GM19099 (cell line): Measurements from ENCODE around the gene KLF6.

Source experiments
- POLR2A ChIP-seq: IDR thresholded peaks from 3 replicates; pipeline ENCODE4 v1.6.1; 2011; ENCODE audit warnings: low read depth; ENCODE audit not compliant: insufficient read length; ENCODE audit errors: extremely low read depth

Gene KLF6

DNA sequence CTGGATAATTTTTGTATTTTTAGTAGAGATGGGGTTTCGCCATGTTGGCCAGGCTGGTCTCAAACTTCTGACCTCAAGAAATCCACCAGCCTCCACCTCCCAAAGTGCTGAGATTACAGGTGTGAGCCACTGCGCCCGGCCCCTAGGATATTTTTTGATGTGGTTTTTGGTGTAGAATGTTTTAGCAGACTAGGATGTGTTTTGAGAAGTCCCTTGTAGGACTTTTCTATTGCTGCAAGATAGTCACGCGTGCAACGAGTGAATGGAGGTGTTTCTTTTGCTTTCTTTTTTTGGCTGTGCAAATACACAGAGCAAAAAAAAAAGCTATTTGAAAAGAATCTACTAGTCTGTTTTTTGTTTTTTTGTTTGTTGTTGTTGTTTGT lies 29.8 kb upstream of the KLF6 start:
- TF ChIP-seq POLR2A = no peak

DNA sequence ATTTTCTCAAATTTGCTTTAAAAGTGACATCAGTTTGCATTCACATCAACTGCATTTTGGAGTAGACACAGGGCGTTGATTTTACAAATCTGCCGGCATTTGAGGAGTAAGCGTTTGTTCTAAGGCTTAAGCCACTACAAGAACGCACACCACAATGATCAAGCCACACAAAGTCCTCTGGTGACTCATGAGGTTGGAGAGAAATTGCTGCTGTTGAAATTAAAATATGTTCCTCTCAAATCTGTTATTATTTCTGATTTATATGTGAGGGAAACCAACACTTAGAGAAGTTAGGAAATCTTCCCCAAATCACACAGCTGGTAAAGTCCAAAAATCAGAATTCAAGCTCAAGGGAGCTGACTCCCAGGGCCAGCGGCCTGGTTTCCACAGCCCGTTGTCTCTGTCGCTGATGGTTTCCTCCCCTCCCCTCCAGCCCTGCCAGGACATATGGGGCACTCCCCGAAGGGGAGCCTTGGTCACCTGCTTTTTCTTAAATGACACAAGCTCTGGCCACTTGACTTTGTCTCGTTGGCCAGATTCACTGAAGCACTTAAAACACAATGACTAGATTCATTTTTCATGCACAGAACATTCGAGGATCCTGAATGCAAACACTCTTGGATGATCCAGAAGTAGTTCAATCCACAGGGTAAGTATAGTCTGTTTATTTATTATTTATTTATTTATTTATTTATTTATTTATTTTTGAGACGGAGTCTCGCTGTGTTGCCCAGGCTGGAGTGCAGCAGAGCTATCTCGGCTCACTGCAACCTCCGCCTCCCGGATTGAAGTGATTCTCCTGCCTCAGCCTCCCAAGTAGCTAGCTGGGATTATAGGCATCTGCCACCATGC lies 29.2 kb upstream of the KLF6 start:
- no peak for TF ChIP-seq POLR2A

DNA sequence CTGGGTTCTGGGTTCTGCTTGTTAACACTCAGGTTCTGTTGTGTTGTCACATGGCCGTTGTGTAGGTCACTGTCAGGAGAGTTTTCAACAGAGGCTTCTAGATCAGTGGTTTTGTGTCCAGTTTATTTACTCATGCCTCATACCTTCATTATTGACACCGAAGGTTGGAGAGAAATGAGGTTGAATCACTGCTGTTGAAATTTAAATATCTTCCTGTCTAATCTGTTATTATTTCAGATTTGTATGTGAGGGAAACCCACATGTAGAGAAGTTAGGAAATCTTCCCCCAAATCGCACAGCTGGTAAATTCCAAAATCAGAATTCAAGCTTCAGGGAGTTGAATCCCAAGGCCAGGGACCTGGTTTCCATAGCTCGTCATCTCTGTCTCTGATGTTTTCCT lies 28.3 kb upstream of the KLF6 start:
- no peak for TF ChIP-seq POLR2A

DNA sequence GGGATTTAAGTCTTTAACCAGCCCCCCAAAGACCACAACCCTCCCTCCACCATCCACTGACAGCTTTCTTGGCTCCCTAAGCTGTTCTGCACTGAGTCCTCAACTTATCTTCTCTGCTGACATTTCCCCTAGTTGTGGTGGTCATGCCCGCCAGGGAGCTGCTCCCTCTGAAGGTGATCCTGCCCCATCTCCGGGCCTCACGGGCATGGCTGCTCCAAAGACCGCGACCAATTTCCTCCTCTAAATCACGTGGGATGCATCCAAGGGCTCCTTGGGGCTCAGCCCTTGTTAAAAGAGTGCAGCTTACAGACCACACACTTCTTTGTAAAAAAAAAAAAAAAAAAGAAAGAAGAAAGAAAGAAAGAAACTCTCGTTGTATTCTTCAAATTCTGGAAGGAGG lies 27.1 kb upstream of the KLF6 start:
- TF ChIP-seq POLR2A = no peak

DNA sequence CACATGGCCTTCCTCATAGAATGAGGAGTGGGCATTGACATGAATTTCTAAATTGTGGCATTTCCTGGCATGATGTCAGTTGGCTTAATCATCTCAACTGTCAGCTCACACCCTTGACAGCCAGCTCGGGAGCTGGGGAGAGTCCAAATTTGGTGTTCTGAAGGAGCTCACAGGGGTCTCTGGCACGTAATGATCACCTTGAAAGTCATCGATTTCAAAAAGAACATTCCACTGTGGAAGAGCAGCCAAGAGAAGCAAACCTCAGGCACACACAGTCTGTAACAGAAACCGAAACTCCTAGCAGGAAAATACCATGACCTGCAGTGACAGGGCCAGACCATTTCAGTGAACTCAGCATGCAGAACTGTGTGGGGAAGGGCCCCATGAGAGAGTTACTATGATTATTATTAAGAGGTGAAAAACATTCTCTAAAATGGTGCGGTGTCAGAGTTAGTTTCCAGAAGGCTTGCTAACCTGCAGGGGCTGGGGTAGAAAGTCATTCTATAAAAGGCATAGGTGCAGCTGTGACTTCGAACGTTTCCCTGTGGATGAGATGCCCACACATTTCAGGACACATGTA lies 26.4 kb upstream of the KLF6 start:
- TF ChIP-seq POLR2A = no peak

DNA sequence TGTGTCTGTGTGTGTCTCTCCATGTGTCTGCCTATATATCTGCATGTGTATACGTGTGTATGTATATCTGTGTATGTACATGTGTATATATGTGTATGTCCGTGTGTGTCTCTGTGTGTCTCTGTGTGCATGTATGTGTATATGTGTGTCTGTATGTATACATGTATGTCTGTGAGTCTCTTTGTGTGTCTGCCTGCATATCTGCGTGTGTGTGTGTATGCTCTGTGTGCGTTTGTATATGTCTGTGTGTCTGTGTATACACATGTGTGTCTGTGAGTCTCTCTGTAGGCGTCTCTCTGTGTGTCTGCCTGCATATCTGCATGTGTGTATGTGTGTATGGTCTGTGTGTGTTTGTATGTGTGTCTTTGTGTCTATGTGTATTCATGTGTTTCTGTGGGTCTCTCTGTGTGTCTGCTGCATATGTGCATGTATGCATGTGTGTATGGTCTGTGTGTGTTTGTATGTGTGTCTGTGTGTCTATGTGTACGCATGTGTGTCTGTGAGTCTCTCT lies 23.7 kb upstream of the KLF6 start:
- no peak for TF ChIP-seq POLR2A

DNA sequence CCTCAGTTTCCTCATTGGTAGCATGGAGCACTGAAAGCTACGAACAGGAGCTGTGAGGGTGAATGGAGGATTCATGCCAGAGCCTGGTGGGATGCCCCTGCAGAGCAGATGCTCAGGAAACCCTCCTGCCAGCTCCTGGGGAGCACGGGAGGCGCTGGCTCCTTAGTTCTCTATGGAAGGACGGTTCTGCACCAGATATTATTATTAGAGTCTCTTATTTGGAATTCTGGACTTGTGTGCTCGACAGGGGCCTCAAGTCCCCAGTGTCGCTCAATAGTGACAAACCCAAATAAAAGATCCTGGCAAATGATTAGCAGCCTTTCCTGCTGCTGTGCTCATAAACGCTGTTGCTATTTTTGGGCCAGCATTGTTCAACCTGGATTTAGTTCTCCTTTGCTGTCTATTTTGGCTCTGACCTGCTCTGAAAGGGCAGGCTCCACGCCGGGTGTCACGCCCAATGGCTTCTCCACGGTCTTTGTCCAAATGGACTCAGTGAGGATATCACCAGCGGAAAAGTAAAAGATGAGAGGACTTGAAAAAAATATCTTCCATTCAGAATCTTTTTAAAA lies 23.0 kb upstream of the KLF6 start:
- TF ChIP-seq POLR2A = no peak

DNA sequence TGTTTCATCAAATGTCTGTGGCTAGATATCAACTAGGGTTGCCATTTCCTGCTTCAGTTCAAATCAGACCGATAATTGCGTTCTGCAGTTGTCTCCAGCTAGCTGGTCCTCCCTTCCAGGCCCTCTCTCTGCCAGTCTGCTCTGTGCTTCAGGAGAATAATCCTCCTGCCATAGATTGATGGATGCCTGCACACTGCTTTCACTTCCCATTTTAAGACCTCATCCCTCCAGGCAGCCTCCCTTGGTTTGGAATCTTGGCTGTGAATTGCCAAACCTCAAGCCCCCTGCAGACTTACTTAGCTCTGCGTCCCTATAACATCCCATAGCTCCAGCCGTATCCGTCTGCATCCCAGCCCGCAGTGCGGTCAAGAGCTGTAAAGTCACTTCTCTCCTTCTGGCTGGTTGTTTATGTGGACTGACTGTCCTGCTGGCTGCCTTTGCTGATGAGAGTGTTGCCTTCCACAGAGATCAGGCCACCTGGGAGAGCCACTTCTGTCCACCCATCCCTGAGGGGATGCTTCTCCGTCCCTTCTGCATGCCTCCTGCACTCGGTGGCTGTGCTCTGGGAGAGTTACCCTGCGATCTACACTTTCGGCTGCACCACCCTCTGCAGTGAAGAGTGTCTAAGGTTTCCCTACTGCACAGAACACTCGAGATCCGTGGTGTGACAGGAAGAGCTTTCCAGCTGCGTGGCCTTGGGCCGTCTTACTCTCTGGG lies 22.4 kb upstream of the KLF6 start:
- no peak for TF ChIP-seq POLR2A

DNA sequence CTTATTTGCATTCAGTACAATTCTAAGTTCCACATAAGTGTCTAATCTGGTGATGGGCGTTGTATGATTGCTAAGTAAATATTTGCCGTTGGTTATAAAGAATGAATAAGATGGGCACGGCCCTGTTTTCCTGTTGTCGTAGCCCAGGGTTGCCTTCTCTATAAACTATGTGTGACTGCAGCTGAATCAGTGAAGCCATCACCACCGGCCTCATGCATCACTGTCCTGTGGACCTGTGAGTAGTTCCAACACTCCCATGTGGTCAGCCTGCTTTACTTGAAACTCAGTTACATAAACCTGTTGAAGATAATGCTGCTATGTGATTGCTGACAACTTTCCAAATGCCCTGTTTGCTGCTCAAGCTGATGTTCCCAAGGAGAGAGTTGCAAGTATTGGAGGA lies 21.6 kb upstream of the KLF6 start:
- no peak for TF ChIP-seq POLR2A

DNA sequence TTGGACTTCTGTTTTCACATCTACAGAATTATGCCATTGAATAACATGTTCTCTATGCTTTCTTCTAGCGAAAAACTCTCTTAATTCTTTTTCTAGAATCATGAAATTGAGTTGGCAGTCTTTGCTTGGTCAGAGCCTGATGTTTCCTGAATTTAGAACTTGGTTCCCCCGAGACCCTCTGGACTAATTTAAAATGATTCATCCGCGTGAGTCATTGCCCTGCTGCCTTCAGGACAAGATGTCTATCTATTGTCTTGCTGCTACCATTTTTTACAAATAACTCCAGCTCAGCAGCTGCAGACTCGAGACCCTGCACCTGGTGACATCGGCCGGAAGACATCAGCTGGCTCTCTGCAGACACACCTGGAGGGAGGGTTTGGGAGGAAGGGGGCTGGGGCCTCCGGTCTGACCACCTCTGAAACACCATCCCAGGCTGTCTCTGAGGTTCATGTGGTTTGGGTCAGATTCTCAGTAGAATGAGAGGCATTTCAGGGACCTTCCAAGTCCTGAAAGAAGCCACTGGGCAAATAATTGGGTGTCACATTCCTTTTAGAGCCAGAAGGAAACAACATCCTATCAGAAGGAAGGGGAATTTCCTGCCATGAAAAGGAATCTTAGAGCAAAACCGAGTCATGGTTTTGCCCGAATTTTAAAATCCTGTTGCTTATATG lies 20.9 kb upstream of the KLF6 start:
- no peak for TF ChIP-seq POLR2A

DNA sequence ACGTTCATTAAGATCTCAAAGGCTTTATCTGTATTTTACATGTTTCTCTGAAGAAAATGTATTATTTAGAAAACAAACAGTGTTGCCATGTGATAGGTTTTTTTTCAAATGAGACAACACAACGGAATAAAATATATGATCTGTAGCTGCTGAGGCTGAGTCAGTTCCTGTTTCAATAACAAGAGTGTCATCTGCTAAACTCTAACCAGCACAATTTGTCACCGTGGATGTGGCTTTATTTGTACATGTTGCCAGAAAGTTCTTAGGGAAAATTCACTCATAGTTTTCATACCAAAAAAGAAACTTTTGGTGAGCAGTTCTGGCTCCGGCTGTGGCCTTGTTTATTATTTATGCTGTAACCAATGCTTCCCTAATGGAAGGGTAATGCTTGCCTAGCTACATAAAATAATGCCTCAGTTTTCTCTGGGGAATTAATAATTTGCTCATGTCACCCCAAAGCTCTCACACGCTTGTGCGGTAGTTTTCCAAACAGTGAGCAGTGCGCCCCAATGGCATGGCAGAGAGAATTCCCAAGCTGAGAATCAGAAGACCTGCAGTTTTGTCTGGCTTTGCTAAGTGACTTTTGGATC lies 20.3 kb upstream of the KLF6 start:
- no peak for TF ChIP-seq POLR2A

DNA sequence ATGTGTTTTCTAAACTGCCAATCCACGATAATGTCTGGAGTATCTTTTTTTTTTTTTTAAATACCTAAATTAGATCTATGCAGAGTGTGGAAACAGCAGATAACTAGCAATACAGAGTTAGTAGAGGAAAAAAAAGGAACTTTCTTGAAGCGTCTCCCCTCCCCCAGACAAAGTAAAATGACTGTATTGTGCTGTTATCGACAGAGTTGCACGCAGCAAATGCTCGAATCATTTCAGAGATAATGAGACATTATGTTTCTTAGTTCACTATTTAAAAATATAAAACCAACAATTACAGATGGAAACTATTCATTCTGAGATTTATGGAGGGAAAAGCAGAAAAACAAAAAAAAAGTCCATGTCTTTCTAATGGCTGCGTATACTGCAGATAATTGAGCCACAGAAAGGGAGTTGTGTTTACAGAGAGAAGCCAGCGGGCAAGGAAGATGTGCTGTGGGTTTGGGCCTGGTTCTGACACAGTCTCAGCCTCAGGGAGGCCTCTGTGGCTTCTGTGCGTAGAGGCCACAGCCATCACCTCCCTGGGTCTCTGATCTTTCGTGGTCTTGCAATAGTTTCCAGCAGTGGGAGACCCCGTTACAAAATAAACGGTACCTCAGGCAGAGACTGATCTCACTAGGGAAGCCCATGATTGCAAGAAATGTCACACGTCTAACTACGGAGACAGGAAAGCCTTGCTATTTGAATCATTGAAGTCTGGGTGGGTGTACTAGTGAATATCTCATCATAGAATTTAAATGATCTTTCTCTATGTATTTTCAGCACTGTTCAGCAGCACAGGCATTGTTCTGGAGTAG lies 19.1 kb upstream of the KLF6 start:
- TF ChIP-seq POLR2A = no peak

DNA sequence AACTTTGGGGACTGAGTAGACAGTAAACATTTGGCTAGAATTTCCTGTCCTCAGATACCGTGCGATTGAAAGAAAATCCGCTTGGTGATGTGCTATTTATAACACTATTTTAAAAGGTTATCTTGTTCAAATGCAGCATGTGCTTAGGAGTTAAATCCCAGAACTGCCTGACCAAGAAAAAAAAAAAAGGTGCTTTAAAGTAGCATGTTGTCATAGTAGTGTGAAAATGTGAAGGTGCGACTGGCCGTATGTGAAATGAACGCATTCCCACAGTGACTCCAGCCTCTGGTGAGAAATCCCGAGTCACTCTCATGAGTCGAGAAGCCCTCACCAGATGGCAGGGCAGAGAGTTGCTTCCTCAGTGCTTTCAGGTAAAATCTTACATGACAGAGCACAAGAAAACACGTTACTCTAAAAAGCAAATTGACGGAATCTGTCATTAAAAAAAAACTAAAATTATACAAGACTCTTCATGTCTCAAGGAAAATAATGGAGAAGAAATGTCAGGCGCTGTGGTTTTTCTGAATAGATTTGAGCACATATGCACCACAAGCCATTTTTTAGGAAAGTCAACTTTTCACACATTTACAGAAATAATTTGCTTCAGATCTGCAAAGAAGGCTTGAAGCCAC lies 18.4 kb upstream of the KLF6 start:
- TF ChIP-seq POLR2A = no peak
